ENCODE measurements around the gene POLL.

DNA sequence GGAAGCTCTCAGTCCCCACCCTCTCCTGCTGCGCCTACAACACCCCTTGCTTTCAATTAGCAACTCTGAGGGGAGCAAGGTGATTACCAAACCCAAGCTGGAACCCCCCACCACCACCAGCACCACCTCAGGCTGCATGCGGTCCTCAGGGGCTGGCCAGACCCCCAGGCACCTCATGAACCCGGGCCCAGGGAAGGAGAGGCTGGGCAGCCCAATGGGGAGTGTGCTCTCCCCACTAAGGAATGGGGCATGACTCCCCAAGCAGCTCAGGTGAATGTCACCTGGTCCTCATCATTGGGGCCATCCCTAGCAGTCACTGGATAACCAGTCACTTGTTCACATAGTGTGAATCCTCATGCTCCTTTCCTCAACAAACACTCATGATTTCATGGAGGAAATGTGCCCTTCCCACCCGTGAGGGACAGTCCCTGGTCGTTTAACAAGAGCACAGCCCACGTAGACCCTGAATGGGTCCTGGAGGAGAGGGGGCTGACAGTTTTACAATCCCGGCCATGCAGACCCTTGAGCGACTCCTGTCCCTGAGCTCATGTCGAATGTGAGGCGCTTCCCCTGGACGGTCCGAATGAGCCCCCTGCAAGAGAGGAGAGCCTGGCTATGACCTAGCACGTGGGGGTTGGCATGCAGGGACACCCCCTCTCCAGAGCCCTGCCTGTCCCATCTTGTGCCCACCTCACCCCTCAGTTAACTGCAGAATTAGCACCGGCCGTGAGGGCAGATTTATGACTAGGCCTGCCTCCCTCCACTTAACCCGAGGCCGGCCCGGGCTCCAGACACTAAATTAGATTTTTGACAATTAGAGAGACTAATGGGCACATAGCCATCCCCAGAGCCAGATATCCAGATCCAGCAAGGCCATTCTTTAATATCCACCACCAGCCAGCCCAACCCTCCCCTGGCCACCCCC, 29.1 kb downstream of the POLL start:
- TF ChIP-seq, protein P1, sequence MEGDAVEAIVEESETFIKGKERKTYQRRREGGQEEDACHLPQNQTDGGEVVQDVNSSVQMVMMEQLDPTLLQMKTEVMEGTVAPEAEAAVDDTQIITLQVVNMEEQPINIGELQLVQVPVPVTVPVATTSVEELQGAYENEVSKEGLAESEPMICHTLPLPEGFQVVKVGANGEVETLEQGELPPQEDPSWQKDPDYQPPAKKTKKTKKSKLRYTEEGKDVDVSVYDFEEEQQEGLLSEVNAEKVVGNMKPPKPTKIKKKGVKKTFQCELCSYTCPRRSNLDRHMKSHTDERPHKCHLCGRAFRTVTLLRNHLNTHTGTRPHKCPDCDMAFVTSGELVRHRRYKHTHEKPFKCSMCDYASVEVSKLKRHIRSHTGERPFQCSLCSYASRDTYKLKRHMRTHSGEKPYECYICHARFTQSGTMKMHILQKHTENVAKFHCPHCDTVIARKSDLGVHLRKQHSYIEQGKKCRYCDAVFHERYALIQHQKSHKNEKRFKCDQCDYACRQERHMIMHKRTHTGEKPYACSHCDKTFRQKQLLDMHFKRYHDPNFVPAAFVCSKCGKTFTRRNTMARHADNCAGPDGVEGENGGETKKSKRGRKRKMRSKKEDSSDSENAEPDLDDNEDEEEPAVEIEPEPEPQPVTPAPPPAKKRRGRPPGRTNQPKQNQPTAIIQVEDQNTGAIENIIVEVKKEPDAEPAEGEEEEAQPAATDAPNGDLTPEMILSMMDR (IDR thresholded peaks at IDR 0.05), result no peak
- TF ChIP-seq EP300 (IDR thresholded peaks at IDR 0.05) (no peak), POLR2A (IDR thresholded peaks at IDR 0.05) (no peak), POLR2AphosphoS5 (IDR thresholded peaks at IDR 0.05) (no peak)
